Activated naive CD4-positive, alpha-beta T cell (primary cell): Measurements from ENCODE around the gene DNAH2.
"Not testable (repeated sequence)": the region's sequence is repeated elsewhere in the genome, so short reads cannot be mapped to it uniquely, and the experiment has no call there.

Source experiments
- DNase-seq, 4 experiments: peaks; one replicate each; lab custom pipeline; 2025; lab: John Stamatoyannopoulos, UW

DNAH2 gene

GRCh38 chr17:7777017-7777416 lies 59.5 kb downstream of the DNAH2 start:
- DNase-seq: no peak

DNA sequence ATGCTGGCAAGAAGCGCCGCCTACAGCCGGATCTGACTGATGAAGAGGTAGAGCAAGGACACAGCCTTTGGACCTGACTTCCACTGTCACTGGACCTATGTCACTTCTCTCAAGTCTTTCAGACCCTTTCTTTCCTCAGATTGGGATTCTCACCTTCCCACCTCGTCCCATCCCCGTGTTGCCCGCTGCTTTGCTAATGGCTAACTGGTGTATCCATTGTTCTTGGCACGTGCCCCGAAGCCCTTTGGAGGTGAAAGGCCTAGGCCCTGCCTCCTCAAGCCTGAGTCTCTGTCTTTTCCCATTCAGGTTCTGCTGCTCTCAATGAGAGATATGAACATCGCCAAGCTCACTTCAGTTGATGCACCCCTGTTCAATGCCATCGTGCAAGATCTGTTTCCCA lies 63.2 kb downstream of the DNAH2 start:
- no peak for DNase-seq

- no peak for DNase-seq
Measured at GRCh38 chr17:7781429-7781828, 63.9 kb downstream of the DNAH2 start.

GRCh38 chr17:7782240-7782639 lies 64.7 kb downstream of the DNAH2 start:
- no peak for DNase-seq

GRCh38 chr17:7786866-7787265 lies 69.3 kb downstream of the DNAH2 start:
- no peak for DNase-seq

DNA sequence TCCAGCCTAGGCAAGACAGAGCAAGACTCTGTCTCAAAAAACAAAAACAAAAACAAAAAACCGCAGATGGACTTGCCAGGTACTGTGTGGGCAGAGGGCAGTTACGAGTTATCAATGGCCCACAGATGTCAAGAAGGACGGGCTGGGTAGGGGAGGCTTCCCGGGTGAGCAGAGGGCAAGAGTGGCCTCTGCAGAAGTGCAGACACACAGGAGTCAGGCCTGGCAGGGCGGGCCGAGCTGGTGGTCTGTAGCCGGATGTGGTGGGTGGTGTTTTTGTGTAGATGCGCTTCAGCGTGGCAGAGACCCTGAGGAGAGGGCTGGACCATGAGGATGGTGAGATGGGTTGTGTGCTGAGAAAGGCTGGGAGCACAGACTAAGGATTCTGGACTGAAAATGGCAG lies 71.6 kb downstream of the DNAH2 start:
- DNase-seq: no peak

GRCh38 chr17:7790150-7790549 lies 72.6 kb downstream of the DNAH2 start:
- DNase-seq: no peak

GRCh38 chr17:7792611-7793010 lies 75.1 kb downstream of the DNAH2 start:
- no peak for DNase-seq

GRCh38 chr17:7794075-7794663 lies 76.6 kb downstream of the DNAH2 start:
- DNase-seq: no peak

DNA sequence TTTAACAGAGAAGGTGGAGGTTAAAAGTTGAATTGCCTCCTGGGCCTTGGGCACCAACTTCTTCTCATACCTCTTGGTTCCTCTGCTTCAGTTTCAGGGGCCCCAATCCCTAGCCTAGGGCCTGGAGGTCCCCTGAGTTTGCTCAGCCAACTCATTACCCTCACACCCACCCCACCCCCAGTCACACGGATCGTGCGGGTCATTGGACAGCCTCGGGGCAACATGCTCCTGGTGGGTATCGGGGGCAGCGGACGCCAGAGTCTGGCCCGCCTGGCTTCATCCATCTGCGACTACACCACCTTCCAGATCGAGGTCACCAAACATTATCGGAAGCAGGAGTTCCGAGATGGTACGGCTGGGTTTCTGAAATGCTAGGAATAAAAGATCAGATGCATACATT lies 80.4 kb downstream of the DNAH2 start:
- no peak for DNase-seq

GRCh38 chr17:7798839-7799238 lies 81.3 kb downstream of the DNAH2 start:
- DNase-seq: no peak

GRCh38 chr17:7803981-7804380 lies 86.4 kb downstream of the DNAH2 start:
- no peak for DNase-seq

- no peak for DNase-seq
Measured at GRCh38 chr17:7806587-7806986, 89.0 kb downstream of the DNAH2 start.

- DNase-seq: no peak
Measured at GRCh38 chr17:7807206-7807605, 89.7 kb downstream of the DNAH2 start.

DNA sequence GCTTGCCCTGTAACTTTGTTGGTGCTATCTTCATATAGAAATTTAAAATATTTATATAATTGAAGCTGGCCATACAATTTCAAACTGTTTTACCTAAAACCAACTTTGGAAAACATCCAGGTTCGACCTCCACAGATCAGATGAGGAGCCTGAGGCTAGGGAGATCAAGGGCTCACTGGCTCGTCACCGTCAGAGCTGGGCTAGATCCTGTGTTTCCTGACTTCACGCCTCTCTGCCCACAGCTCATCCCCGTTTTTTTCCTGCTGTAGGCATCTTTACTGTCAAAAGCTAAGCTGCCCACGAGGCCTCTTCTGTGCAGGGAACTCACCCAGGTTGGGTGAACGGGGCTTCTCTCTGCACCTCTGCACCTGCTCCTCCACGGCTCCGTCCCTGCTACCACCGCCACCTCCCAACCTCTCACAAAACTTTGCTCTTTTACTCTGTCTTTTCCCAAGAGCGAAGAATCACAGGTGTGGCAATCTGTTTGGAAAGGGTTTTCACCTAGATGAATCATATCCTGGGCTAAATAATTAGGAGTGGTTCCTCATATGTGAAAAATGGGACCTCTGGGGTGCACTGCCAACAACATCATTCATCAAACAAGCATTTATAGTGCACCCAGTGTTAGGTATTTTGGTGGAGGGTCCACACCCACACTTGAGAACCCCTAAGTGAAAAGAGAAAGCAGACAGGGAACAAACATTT lies 91.7 kb downstream of the DNAH2 start:
- no peak for DNase-seq

DNA sequence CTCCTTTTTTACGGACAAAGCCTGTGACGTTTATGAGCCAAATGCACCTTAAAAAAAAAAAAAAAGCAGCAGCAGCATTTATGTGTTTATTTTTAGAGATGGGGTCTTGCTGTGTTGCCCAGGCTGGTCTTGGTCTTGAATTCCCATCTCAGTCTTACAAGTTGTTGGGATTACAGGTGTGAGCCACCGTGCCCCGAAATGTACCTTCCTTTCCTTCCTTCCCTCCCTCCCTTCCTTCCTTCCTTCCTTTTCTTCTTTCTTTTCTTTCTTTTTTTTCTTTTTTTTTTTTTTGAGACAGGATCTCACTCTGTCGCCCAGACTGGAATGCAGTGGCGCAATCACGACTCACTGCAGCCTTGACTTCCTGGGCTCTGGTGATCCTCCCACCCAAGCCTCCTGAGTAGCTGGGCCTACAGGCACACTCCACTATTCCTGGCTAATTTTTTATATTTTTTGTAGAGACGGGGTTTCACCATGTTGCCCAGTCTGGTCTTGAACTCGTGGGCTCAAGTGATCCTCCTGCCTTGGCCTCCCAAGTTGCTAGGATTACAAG lies 92.3 kb downstream of the DNAH2 start:
- DNase-seq: not testable (repeated sequence)

DNA sequence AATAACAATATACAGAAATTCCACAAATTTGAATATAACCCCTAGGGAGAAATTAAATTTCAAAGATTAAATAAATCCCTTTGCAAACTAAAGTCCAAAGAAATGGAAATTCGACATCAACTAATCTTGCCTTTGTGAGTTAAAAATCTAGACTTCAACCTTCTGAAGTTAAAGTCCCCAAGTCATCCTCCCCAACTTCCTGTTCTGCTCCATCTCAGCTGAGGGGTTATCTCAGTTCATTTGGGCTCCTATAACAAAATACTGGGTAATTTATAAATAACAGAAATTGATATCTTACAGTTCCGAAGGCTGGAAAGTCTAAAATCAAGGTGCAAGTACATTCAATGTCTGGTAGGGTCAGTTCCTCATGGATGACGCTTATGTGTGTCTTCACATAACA lies 93.7 kb downstream of the DNAH2 start:
- no peak for DNase-seq

GRCh38 chr17:7814969-7815368 lies 97.4 kb downstream of the DNAH2 start:
- DNase-seq: no peak

DNA sequence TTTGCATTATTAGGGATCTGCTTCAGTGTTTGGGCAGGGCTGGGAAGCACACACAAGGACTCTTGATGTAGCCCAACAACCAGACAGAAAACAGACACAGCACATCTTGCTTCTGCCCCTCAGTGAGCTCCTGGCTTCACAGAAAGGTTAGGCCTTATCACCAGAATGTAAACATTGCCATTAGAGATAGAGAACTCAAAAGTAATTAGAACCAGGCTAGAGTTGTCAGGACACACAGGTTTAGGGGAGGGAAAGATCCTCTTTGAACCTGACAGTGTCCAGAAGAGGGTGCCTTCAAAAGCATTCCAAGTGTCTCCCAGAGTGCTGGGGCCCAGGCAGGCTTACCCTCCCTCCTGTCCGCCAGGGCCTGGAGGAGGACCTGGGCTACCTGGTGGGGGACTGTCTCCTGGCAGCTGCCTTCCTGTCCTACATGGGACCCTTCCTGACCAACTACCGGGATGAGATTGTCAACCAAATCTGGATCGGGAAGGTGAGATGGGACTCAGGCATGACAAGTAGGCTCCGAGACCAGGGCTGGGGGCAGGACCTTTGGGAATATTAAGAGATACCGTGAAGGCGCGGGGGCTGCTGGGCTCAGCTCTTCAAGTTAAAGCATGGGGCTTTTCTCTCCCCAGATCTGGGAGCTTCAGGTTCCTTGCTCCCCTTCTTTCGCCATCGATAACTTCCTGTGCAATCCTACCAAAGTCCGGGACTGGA lies 99.5 kb downstream of the DNAH2 start:
- no peak for DNase-seq

DNA sequence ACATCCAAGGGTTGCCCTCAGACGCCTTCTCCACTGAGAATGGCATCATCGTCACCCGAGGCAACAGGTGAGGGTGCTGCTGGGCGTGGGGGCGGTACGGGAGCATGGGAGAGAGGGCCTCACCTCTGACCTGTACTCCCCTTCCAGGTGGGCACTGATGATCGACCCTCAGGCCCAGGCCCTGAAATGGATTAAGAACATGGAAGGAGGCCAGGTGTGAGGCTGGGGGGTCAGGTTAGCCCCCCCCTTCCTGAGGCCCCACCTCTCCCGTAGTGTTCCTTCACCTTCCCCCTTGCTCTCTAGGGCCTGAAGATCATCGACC lies 100.1 kb downstream of the DNAH2 start:
- no peak for DNase-seq

DNA sequence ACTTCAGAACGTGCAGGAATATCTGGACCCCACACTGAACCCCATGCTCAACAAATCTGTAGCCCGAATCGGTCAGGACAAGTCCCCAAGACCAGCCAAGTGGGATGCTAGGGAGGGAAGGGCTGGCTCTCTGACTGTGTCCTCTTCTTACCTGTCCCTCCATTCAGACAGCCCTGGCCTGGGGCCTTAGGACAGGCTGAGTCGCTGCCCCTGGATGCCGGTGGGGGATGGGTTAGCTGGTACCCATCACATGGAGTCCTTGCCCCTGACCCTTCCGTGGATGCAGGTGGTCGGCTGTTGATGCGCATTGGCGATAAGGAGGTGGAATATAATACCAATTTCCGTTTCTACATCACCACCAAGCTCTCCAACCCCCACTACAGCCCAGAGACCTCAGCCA lies 100.5 kb downstream of the DNAH2 start:
- no peak for DNase-seq

DNA sequence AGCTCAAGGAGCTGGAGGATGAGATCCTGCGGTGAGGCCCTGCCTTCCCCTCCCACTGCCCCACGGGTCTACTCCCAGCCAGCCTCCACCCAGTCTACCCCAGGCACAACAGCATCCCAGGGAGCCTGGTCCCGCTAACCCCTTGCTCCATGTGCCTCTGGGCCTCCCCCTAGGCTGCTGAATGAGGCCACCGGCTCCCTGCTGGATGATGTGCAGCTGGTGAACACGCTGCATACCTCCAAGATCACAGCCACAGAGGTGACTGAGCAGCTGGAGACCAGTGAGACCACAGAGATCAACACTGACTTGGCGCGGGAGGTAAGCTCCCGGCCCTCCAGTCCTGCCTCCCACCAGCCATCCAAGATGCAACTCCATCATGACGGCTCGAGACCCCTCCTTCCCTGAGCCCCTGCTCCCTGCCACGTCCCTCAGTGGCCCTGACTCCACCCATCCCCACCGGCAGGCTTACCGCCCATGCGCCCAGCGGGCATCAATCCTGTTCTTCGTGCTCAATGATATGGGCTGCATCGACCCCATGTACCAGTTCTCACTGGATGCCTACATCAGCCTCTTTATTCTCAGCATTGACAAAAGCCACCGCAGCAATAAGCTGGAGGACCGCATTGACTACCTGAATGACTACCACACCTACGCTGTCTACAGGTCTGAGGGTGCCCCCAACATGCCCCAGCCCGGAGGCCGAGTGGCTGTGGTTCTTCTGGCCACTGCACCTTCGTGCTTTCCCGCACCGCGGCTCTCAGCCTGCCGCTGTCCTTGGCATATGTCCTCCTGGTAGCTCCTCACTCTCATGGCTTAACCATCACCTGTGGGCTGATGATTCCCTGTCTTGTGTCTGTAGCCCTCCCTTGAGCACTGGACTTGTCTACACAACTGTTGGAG lies 101.5 kb downstream of the DNAH2 start:
- no peak for DNase-seq
